Measurements from ENCODE around the gene SRSF1.
"Not testable (repeated sequence)": the region's sequence is repeated elsewhere in the genome, so short reads cannot be mapped to it uniquely, and the experiment has no call there.

SRSF1 gene

DNA sequence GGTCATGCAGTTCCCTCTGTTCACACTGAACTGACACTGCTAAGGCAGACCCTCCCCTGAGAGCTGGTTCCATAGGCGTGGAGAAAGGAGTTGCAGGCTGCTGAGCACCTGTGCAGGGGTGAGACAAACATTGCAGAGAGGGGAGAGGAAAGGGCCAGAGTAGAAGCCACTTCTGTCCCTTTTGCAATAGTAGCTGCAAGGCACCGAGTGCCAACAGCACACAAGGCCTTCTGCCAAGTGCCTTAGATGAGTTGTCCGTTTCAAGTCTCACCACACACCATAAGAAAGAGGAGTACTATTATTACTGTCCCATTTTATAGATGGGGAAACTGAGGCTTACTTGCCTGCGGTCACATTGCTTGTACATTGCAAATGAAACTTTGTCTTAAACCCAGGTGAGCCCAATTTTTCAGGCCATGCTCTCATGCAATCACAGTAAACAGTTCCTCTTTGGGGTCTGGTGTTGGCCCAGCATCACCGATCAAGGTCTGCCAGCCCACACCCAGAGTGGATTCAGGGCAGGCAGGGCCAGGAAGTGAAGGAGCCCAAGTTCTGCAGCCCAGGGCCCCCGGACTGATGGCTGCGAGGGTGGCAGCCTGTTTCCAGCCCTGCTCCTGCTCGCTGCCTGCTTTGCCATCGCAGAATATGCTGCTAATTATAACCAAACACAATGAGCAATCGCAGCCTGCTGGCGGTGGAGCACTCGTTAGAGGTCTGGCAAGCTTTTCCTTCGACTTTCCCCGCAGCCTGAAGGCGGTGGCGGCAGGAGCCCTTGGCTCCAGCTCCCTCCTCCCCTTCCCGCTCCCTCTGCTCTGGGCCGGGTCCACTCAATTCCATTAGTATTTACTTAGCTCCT, 39.4 kb upstream of the SRSF1 start:
- 49 to 55% methylated on average over 17 to 18 of the region's 18 CpGs for WGBS, 2 experiments
- H3K27me3 ChIP-seq (ENCODE audit: control insufficient read depth, insufficient read depth, low read length, poor library complexity, severe bottlenecking), result no peaks in the 10 kb centered on the region
- H3K4me3 ChIP-seq (ENCODE audit: insufficient read depth, low read depth, low read length), result no peak overlapping the region
- H3K36me3 ChIP-seq (ENCODE audit: control insufficient read depth, insufficient read depth, low read length), result no peaks in the 10 kb centered on the region
- H3K27ac ChIP-seq (ENCODE audit: insufficient read depth, low read depth, low read length, poor library complexity, severe bottlenecking), result no peak overlapping the region
- H3K4me1 ChIP-seq (ENCODE audit: control insufficient read depth, insufficient read depth, low read length), result peaks cover 8% of the 10 kb centered on the region
- H3K9me3 ChIP-seq (ENCODE audit: control insufficient read depth, low read length), result no peaks in the 10 kb centered on the region

- not testable (repeated sequence) for H3K4me1 ChIP-seq (ENCODE audit: control insufficient read depth, insufficient read depth, low read length); H3K27ac ChIP-seq (ENCODE audit: insufficient read depth, low read depth, low read length, poor library complexity, severe bottlenecking); H3K36me3 ChIP-seq (ENCODE audit: control insufficient read depth, insufficient read depth, low read length); H3K27me3 ChIP-seq (ENCODE audit: control insufficient read depth, insufficient read depth, low read length, poor library complexity, severe bottlenecking); H3K9me3 ChIP-seq (ENCODE audit: control insufficient read depth, low read length); H3K4me3 ChIP-seq (ENCODE audit: insufficient read depth, low read depth, low read length)
- WGBS, 2 experiments, result 96 to 97% methylated on average over 6 of the region's 6 CpGs
Measured at GRCh38 chr17:58044256-58044655, 37.2 kb upstream of the SRSF1 start.

- no peaks in the 10 kb centered on the region for H3K9me3 ChIP-seq (ENCODE audit: control insufficient read depth, low read length)
- H3K27me3 ChIP-seq (ENCODE audit: control insufficient read depth, insufficient read depth, low read length, poor library complexity, severe bottlenecking), result no peaks in the 10 kb centered on the region
- H3K27ac ChIP-seq (ENCODE audit: insufficient read depth, low read depth, low read length, poor library complexity, severe bottlenecking), result no peak overlapping the region
- H3K4me1 ChIP-seq (ENCODE audit: control insufficient read depth, insufficient read depth, low read length), result peaks cover 8% of the 10 kb centered on the region
- H3K36me3 ChIP-seq (ENCODE audit: control insufficient read depth, insufficient read depth, low read length), result no peaks in the 10 kb centered on the region
- no peak overlapping the region for H3K4me3 ChIP-seq (ENCODE audit: insufficient read depth, low read depth, low read length)
- 92 to 96% methylated on average over 5 of the region's 5 CpGs for WGBS, 2 experiments
Measured at GRCh38 chr17:58043221-58044181, 36.5 kb upstream of the SRSF1 start.

- 81 to 87% methylated on average over 5 of the region's 5 CpGs for WGBS, 2 experiments
- Histone ChIP-seq H3K4me3 (ENCODE audit: insufficient read depth, low read depth, low read length) (no peak overlapping the region), H3K27ac (ENCODE audit: insufficient read depth, low read depth, low read length, poor library complexity, severe bottlenecking) (no peak overlapping the region), H3K4me1 (ENCODE audit: control insufficient read depth, insufficient read depth, low read length) (no peaks in the 10 kb centered on the region), H3K27me3 (ENCODE audit: control insufficient read depth, insufficient read depth, low read length, poor library complexity, severe bottlenecking) (no peaks in the 10 kb centered on the region), H3K36me3 (ENCODE audit: control insufficient read depth, insufficient read depth, low read length) (no peaks in the 10 kb centered on the region), H3K9me3 (ENCODE audit: control insufficient read depth, low read length) (no peaks in the 10 kb centered on the region)
Measured at GRCh38 chr17:58041161-58041560, 34.1 kb upstream of the SRSF1 start.

DNA sequence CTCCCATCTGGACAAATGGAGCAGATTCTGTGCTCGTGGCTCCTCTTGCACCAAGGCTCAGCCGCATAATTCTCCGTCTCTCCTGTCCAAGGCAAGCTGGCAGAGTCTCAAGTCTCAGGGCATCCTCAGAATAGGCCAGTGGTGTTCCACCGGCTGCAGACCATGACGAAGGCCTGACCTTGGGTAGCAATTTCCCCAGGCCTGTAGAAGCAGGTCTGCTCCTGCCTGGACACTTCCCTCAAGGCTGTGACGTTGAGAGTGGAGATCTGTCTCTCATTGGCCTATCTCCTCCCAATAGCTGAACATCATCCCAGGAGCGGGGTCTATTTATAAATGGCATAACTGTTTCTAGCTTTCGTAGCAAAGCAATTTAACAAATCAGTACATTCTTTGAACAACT, 33.3 kb upstream of the SRSF1 start:
- H3K27me3 ChIP-seq (ENCODE audit: control insufficient read depth, insufficient read depth, low read length, poor library complexity, severe bottlenecking), result no peaks in the 10 kb centered on the region
- WGBS, 2 experiments, result 93 to 94% methylated on average over 8 of the region's 8 CpGs

GRCh38 chr17:58039975-58040374, 32.9 kb upstream of the SRSF1 start:
- H3K9me3 ChIP-seq (ENCODE audit: control insufficient read depth, low read length), result no peaks in the 10 kb centered on the region
- no peak overlapping the region for H3K27ac ChIP-seq (ENCODE audit: insufficient read depth, low read depth, low read length, poor library complexity, severe bottlenecking)
- H3K27me3 ChIP-seq (ENCODE audit: control insufficient read depth, insufficient read depth, low read length, poor library complexity, severe bottlenecking), result no peaks in the 10 kb centered on the region
- WGBS, 2 experiments, result 92 to 94% methylated on average over 3 of the region's 3 CpGs
- no peaks in the 10 kb centered on the region for H3K36me3 ChIP-seq (ENCODE audit: control insufficient read depth, insufficient read depth, low read length)
- no peaks in the 10 kb centered on the region for H3K4me1 ChIP-seq (ENCODE audit: control insufficient read depth, insufficient read depth, low read length)
- no peak overlapping the region for H3K4me3 ChIP-seq (ENCODE audit: insufficient read depth, low read depth, low read length)

More for the DNA sequence above, 33.3 kb upstream of the SRSF1 start:
- H3K4me3 ChIP-seq (ENCODE audit: insufficient read depth, low read depth, low read length), result no peak overlapping the region
- no peaks in the 10 kb centered on the region for H3K9me3 ChIP-seq (ENCODE audit: control insufficient read depth, low read length)
- H3K27ac ChIP-seq (ENCODE audit: insufficient read depth, low read depth, low read length, poor library complexity, severe bottlenecking), result no peak overlapping the region
- no peaks in the 10 kb centered on the region for H3K4me1 ChIP-seq (ENCODE audit: control insufficient read depth, insufficient read depth, low read length)
- no peaks in the 10 kb centered on the region for H3K36me3 ChIP-seq (ENCODE audit: control insufficient read depth, insufficient read depth, low read length)

GRCh38 chr17:58032691-58033415, 25.8 kb upstream of the SRSF1 start:
- WGBS, 2 experiments, result 37 to 47% methylated on average over 6 of the region's 6 CpGs
- H3K27me3 ChIP-seq (ENCODE audit: control insufficient read depth, insufficient read depth, low read length, poor library complexity, severe bottlenecking), result no peaks in the 10 kb centered on the region
- H3K9me3 ChIP-seq (ENCODE audit: control insufficient read depth, low read length), result no peaks in the 10 kb centered on the region
- no peak overlapping the region for H3K4me3 ChIP-seq (ENCODE audit: insufficient read depth, low read depth, low read length)
- H3K27ac ChIP-seq (ENCODE audit: insufficient read depth, low read depth, low read length, poor library complexity, severe bottlenecking), result peak overlapping the region; percentile 16
- peaks cover 19% of the 10 kb centered on the region for H3K4me1 ChIP-seq (ENCODE audit: control insufficient read depth, insufficient read depth, low read length)
- no peaks in the 10 kb centered on the region for H3K36me3 ChIP-seq (ENCODE audit: control insufficient read depth, insufficient read depth, low read length)

DNA sequence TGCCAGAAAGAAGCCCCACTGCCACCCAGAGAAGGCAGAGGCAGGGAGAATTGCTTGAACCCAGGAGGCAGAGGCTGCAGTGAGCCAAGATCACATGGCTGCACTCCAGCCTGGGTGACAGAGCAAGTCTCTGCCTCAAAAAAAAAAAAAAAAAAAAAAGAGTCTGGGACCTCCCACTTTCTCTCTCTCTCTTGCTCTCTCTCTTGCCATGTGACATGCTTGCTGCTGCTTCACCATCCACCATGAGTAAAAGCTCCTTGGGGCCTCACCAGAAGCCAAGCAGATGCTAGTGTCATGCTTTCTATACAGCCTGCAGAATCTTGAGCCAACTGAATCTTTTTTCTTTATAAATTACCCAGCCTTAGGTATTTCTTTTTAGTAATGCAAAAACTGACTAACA, 21.5 kb upstream of the SRSF1 start:
- Histone ChIP-seq H3K9me3 (ENCODE audit: control insufficient read depth, low read length) (no peaks in the 10 kb centered on the region), H3K36me3 (ENCODE audit: control insufficient read depth, insufficient read depth, low read length) (no peaks in the 10 kb centered on the region), H3K27ac (ENCODE audit: insufficient read depth, low read depth, low read length, poor library complexity, severe bottlenecking) (no peak overlapping the region), H3K27me3 (ENCODE audit: control insufficient read depth, insufficient read depth, low read length, poor library complexity, severe bottlenecking) (no peaks in the 10 kb centered on the region), H3K4me1 (ENCODE audit: control insufficient read depth, insufficient read depth, low read length) (peaks cover 16% of the 10 kb centered on the region), H3K4me3 (ENCODE audit: insufficient read depth, low read depth, low read length) (no peak overlapping the region)

DNA sequence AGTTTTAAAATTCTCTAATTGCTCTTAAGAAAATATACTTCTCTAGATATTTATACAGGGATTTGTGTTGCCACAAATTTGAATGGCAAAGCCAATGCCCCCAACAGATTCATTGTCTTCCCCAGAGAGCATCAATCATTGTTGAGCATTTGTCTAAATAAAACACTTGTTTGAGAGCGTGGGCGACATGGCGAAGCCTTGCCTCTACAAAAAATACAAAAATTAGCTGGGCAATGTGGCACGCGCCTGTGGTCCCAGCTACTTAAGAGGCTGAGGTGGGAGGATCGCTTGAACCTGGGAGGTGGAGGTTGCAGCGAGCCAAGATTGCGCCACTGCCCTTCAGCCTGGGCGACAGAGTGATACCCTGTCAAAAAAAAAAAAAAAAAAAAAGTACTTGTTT, 13.4 kb upstream of the SRSF1 start:
- H3K27ac ChIP-seq (ENCODE audit: insufficient read depth, low read depth, low read length, poor library complexity, severe bottlenecking), result no peak overlapping the region
- no peaks in the 10 kb centered on the region for H3K27me3 ChIP-seq (ENCODE audit: control insufficient read depth, insufficient read depth, low read length, poor library complexity, severe bottlenecking)
- no peaks in the 10 kb centered on the region for H3K9me3 ChIP-seq (ENCODE audit: control insufficient read depth, low read length)
- peaks cover 10% of the 10 kb centered on the region for H3K4me1 ChIP-seq (ENCODE audit: control insufficient read depth, insufficient read depth, low read length)
- H3K4me3 ChIP-seq (ENCODE audit: insufficient read depth, low read depth, low read length), result no peak overlapping the region
- WGBS, 2 experiments, result 74 to 85% methylated on average over 9 of the region's 9 CpGs
- H3K36me3 ChIP-seq (ENCODE audit: control insufficient read depth, insufficient read depth, low read length), result no peaks in the 10 kb centered on the region

GRCh38 chr17:58019521-58019920, 12.5 kb upstream of the SRSF1 start:
- no peaks in the 10 kb centered on the region for H3K9me3 ChIP-seq (ENCODE audit: control insufficient read depth, low read length)
- H3K36me3 ChIP-seq (ENCODE audit: control insufficient read depth, insufficient read depth, low read length), result no peaks in the 10 kb centered on the region
- peaks cover 10% of the 10 kb centered on the region for H3K4me1 ChIP-seq (ENCODE audit: control insufficient read depth, insufficient read depth, low read length)
- no peak overlapping the region for H3K4me3 ChIP-seq (ENCODE audit: insufficient read depth, low read depth, low read length)
- H3K27ac ChIP-seq (ENCODE audit: insufficient read depth, low read depth, low read length, poor library complexity, severe bottlenecking), result no peak overlapping the region
- H3K27me3 ChIP-seq (ENCODE audit: control insufficient read depth, insufficient read depth, low read length, poor library complexity, severe bottlenecking), result no peaks in the 10 kb centered on the region
